K562 (cell line): ENCODE results near the gene MED29. TPM values are rescaled to one million over a fixed set of nuclear protein-coding genes. Genes with fewer than 3 reads are reported as not detected.
A peak's percentile ranks its signal among the peaks of the same experiment; 100 is the strongest.

Experiments
- CC2D1A ChIP-seq: fragments of 450-650 bp; IDR thresholded peaks from 2 replicates; pipeline ENCODE4 v1.6.1; 2017; ENCODE audit warnings: mild to moderate bottlenecking
- MLLT1 ChIP-seq, 2 experiments: fragments of 450-650 bp; IDR thresholded peaks; 2 replicates each; pipeline ENCODE4 v1.6.1; 2016
- PHB ChIP-seq: fragments of 250-450 bp; sonication (Bioruptor Pico); IDR thresholded peaks from 2 replicates; pipeline ENCODE4 v1.5.0; 2021
- POLR2AphosphoS2 ChIP-seq: IDR thresholded peaks from 2 replicates; pipeline ENCODE4 v1.6.1; 2012; ENCODE audit warnings: low read length, improper control_type of control experiment
- PRMT5 ChIP-seq: sonication (generic); formaldehyde crosslinking; IDR thresholded peaks from 2 replicates; pipeline ENCODE4 v1.5.0; 2020; ENCODE audit warnings: missing genetic modification reagents
- RERE ChIP-seq: sonication (generic); formaldehyde crosslinking; IDR thresholded peaks from 2 replicates; pipeline ENCODE4 v1.8.0; 2023; ENCODE audit warnings: missing genetic modification reagents, mild to moderate bottlenecking, borderline replicate concordance
- SNRNP70 ChIP-seq: fragments of 200-400 bp; formaldehyde crosslinking; optimal IDR thresholded peaks from 2 replicates; pipeline ENCODE3; 2017; ENCODE audit warnings: low read depth, low read length
- ZFP36 ChIP-seq: fragments of 150-350 bp; IDR thresholded peaks from 2 replicates; pipeline ENCODE4 v1.6.1; 2018; ENCODE audit warnings: low read length, low read depth; ENCODE audit not compliant: partially characterized antibody
- ZHX1 ChIP-seq: fragments of 150-350 bp; conservative IDR thresholded peaks from 2 replicates; pipeline ENCODE4 v1.6.1; 2014; ENCODE audit warnings: low read length
- ZNF347 ChIP-seq: fragments of 450-650 bp; formaldehyde crosslinking; IDR thresholded peaks from 2 replicates; pipeline ENCODE4 v1.4.0; 2020; ENCODE audit warnings: low read depth, mild to moderate bottlenecking, moderate library complexity
- ZNF609 ChIP-seq: sonication (generic); formaldehyde crosslinking; IDR thresholded peaks from 2 replicates; pipeline ENCODE4 v1.8.1; 2023; ENCODE audit warnings: missing genetic modification reagents, mild to moderate bottlenecking, borderline replicate concordance
- polyA plus RNA-seq, 8 experiments: library from polyadenylated mRNA; depleted of rRNA in 4 of 8; stranded (reverse) in 5 of 8; unstranded in 3 of 8; fragments of >200 nt; fragmentation: Nextera tagmentation in 2 of 8; fragmentation: Illumina TruSeq in 1 of 8; extraction: Ambion mirVana in 2 of 8; extraction: Trizol in 1 of 8; gene quantifications; 2 replicates each; pipeline versions ENCODE4 v1.2.1 to v1.2.3, GENCODE V29; 2011 to 2014; ENCODE audit warnings: inconsistent platforms in 1 of 8, missing spikeins in 1 of 8
- total RNA-seq, 7 experiments: library from RNA; depleted of rRNA in 6 of 7; stranded (reverse); fragments of >200 nt in 6 of 7; fragmentation: Illumina TruSeq in 2 of 7; extraction: Trizol in 2 of 7; gene quantifications; 2 replicates each; pipeline versions ENCODE4 v1.2.1 to v1.2.3, GENCODE V29; 2011 to 2021; ENCODE audit warnings: low replicate concordance in 1 of 7

MED29 gene
- total and polyA plus RNA-seq, 9 of the 15 experiments (the other 6 are each of a cell fraction or from before 2014, with no cell fraction given): 1.8 to 22.6 (median 12.4) TPM

GRCh38 chr19:39409208-39410016 is 18.2 kb downstream of the MED29 start (continued):
- TF ChIP-seq ZNF609 (CRISPR knock-in tag): no peak
- no peak for TF ChIP-seq PRMT5 (CRISPR knock-in tag)
- TF ChIP-seq RERE (CRISPR knock-in tag): no peak
- no peak for TF ChIP-seq CC2D1A
- no peak for TF ChIP-seq ZHX1
- TF ChIP-seq ZFP36: no peak
- no peak for TF ChIP-seq MLLT1 (IDR thresholded peaks at IDR 0.05)
- TF ChIP-seq PHB (CRISPR knock-in tag): no peak
- peak; percentile 89 for TF ChIP-seq POLR2AphosphoS2
- TF ChIP-seq SNRNP70: no peak
- TF ChIP-seq ZNF347: no peak
